ENCODE data around the gene CAD.
"Not testable (repeated sequence)": the region's sequence is repeated elsewhere in the genome, so short reads cannot be mapped to it uniquely, and the experiment has no call there.

The CAD gene

DNA sequence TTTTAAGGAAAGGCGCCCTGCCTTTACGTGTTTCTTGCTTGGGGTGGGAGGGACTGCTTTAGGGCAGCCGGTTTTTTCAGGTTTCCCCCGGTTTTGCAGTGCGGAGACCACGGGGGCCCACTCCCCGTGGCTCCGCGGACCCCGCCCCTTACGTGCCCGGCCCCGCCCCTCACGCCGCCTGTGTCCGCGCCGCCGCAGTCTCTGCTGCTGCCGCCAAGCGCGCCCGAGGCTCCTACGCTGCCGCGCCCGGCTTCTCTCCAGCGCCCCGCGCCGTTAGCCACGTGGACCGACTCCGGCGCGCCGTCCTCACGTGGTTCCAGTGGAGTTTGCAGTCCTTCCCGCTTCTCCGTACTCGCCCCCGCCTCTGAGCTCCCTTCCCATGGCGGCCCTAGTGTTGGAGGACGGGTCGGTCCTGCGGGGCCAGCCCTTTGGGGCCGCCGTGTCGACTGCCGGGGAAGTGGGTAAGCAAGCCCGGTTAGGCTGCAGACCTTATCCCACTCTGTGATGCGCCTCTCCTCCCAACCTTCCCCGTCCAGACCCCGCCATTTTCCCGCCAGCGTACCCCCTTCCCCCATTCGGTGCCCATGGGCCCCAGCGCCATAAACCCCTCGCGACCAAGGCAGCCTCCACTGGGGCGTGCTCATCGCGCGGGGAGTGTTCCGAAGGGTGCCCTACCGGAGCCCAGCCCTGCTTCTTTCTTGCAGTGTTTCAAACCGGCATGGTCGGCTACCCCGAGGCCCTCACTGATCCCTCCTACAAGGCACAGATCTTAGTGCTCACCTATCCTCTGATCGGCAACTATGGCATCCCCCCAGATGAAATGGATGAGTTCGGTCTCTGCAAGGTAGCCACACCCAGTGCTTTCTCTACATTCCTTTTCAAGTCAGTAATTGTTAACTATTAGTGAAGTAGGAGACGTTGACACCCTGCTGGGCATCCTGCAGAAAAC is at the start of gene CAD:
TSS of gene CAD (plus strand) at position 197 of the 949 bp plus-strand sequence. CDS start at position 380, 183 bp downstream.
- peak; percentile 32; the same call in 1 of the 2 replicates for TF ChIP-seq CTCF (IDR thresholded peaks at IDR 0.05; ENCODE audit: low read depth, low read length)
- H3K27ac ChIP-seq: peak within 1 kb of the TSS; percentile 93
- H3K36me3 ChIP-seq: peaks cover 82% of the 10 kb centered on the region
- peak; percentile 95 for DNase-seq
- peak within 1 kb of the TSS; percentile 88 for H3K4me3 ChIP-seq (ENCODE audit: low read depth, low read length)
- H3K27me3 ChIP-seq (ENCODE audit: insufficient read depth, low read depth, severe bottlenecking): no peaks in the 10 kb centered on the region
- H3K9me3 ChIP-seq (ENCODE audit: severe bottlenecking): no peaks in the 10 kb centered on the region

- no peak for TF ChIP-seq CTCF (IDR thresholded peaks at IDR 0.05; ENCODE audit: low read depth, low read length)
- H3K4me3 ChIP-seq (ENCODE audit: low read depth, low read length): no peak overlapping the region
- H3K27me3 ChIP-seq (ENCODE audit: insufficient read depth, low read depth, severe bottlenecking): no peaks in the 10 kb centered on the region
- no peaks in the 10 kb centered on the region for H3K9me3 ChIP-seq (ENCODE audit: severe bottlenecking)
- no peaks in the 10 kb centered on the region for H3K36me3 ChIP-seq
- no peak overlapping the region for H3K27ac ChIP-seq
- DNase-seq: no peak
Observed at GRCh38 chr2:27170581-27171337, 46.4 kb upstream of the CAD start.

GRCh38 chr2:27171351-27171848 is 45.8 kb upstream of the CAD start:
- no peak for DNase-seq
- no peak overlapping the region for H3K27ac ChIP-seq
- no peak for TF ChIP-seq CTCF (IDR thresholded peaks at IDR 0.05; ENCODE audit: low read depth, low read length)
- H3K9me3 ChIP-seq (ENCODE audit: severe bottlenecking): no peaks in the 10 kb centered on the region
- no peaks in the 10 kb centered on the region for H3K36me3 ChIP-seq
- no peak overlapping the region for H3K4me3 ChIP-seq (ENCODE audit: low read depth, low read length)
- no peaks in the 10 kb centered on the region for H3K27me3 ChIP-seq (ENCODE audit: insufficient read depth, low read depth, severe bottlenecking)

- H3K27me3 ChIP-seq (ENCODE audit: insufficient read depth, low read depth, severe bottlenecking): no peaks in the 10 kb centered on the region
- TF ChIP-seq CTCF (IDR thresholded peaks at IDR 0.05; ENCODE audit: low read depth, low read length): peak; percentile 37; the same call in 1 of the 2 replicates
- peak overlapping the region; percentile 13 for H3K4me3 ChIP-seq (ENCODE audit: low read depth, low read length)
- DNase-seq: peak; percentile 64
- H3K36me3 ChIP-seq: no peaks in the 10 kb centered on the region
- H3K27ac ChIP-seq: peak overlapping the region; percentile 16; the same call in 1 of the 2 replicates
- no peaks in the 10 kb centered on the region for H3K9me3 ChIP-seq (ENCODE audit: severe bottlenecking)
Observed at GRCh38 chr2:27174638-27175037, 42.5 kb upstream of the CAD start.

DNA sequence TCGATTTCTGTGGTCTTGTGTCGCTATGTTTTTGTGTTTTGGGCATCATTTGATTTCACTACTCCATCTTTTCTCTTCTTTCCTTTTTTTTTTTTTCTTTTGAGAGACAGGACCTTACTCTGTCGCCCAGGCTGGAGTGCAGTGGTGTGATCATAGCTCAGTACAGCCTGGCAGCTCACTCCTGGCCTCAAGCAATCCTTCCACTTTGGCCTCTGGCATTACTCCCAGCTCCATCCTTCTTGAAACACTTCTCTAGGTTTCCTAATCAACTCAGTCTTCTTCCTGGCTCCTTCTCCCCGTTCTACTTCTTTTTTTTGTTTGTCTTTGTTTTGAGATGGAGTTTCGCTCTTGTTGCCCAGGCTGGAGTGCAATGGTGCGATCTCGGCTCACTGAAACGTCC is 41.8 kb upstream of the CAD start:
- Histone ChIP-seq H3K27ac (no peak overlapping the region), H3K9me3 (ENCODE audit: severe bottlenecking) (no peaks in the 10 kb centered on the region)
- no peak for TF ChIP-seq CTCF (IDR thresholded peaks at IDR 0.05; ENCODE audit: low read depth, low read length)

GRCh38 chr2:27175781-27176180 is 41.4 kb upstream of the CAD start:
- not testable (repeated sequence) for H3K27ac ChIP-seq; DNase-seq; H3K9me3 ChIP-seq (ENCODE audit: severe bottlenecking); H3K4me3 ChIP-seq (ENCODE audit: low read depth, low read length); H3K27me3 ChIP-seq (ENCODE audit: insufficient read depth, low read depth, severe bottlenecking); H3K36me3 ChIP-seq

More for the DNA sequence above, 41.8 kb upstream of the CAD start:
- no peak for DNase-seq
- Histone ChIP-seq H3K27me3 (ENCODE audit: insufficient read depth, low read depth, severe bottlenecking) (no peaks in the 10 kb centered on the region), H3K4me3 (ENCODE audit: low read depth, low read length) (no peak overlapping the region), H3K36me3 (no peaks in the 10 kb centered on the region)

Data from WERI-Rb-1 (cell line).